ENCODE measurements around the gene TSPAN2.
"Not testable (repeated sequence)": the region's sequence is repeated elsewhere in the genome, so short reads cannot be mapped to it uniquely, and the experiment has no call there.

Gene TSPAN2

DNA sequence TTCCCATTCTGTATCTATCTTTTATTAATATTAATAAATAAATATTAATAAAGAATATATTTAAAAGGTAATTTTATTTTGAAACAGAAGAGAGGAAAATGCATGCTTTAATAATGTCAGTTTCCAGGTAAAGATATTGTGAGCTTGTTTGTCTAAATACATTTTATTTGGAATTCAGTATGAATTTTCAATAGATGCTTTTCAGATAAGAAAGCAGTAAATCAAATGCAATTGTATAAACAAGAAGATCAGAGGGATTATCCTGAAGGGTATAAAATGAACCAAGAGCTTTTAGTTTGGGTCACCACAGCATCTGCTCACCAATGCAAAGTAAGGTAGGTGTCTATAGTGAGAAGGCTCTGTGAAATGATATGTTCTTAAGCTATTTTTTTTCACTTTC, 59.8 kb downstream of the TSPAN2 start, which contains the start of gene TSHB:
Gene TSHB (plus strand): TSS at position 301 of the 400 bp plus-strand sequence. CDS start 3,537 bp downstream, outside the sequence.
- FAIRE-seq, result peak; percentile 52

- no peak for FAIRE-seq
Observed at GRCh38 chr1:115023593-115023992, 65.7 kb downstream of the TSPAN2 start.

GRCh38 chr1:115021145-115021544, 68.2 kb downstream of the TSPAN2 start:
- FAIRE-seq, result no peak

GRCh38 chr1:115019549-115019948, 69.8 kb downstream of the TSPAN2 start:
- not testable (repeated sequence) for FAIRE-seq

- FAIRE-seq, result no peak
Observed at GRCh38 chr1:115013792-115014191, 75.5 kb downstream of the TSPAN2 start.

DNA sequence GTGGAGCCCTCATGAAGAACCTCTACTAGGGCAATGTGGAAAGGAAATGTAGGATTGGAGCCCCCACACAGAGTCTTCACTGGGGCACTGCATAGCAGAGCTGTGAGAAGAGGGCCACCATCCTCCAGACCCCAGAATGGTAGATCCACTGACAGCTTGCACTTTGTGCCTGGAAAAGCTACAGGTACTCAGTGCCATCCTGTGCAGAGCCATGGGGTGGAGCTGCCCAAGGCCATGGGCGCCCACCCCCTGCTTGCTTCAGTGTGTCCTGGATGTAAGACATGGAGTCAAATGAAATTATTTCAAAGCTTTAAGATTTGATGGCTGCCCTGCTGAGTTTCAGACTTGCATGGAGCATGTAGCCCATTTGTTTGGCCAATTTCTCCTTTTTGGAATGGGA, 76.9 kb downstream of the TSPAN2 start:
- FAIRE-seq, result no peak

- no peak for FAIRE-seq
Observed at GRCh38 chr1:115012006-115012405, 77.3 kb downstream of the TSPAN2 start.

DNA sequence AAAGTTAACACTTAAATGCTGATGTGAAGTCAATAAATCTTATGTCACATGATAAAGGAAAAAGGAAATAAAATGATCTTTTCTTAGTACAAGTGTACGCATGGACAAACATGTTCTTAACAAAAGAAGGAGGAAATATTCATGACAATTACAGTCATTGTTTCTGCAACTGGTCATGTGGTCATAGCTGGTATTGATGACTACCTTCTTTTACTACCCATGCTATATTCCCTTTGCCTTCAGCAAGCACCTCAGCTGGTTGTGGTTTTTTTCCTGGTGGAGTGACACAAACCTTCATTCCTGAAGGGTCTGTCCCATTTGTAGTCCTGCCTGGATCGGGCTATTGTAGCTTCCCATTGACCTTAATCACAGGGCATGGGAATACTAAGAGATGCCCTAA, 83.1 kb downstream of the TSPAN2 start:
- FAIRE-seq, result no peak
